AG04449 (cell line): ENCODE data around the gene JAKMIP3.

Source experiments
- CTCF ChIA-PET: fragments of 350-600 bp; formaldehyde crosslinking; extraction: SDS; loops from one replicate; lab custom pipeline; 2021; ENCODE audit warnings: antibody characterized with exemption; lab: Yijun Ruan, JAX
- POLR2A ChIA-PET: fragments of 400-600, 350-600 bp; formaldehyde crosslinking; extraction: SDS; loops from one replicate; lab custom pipeline; 2020; ENCODE audit warnings: antibody characterized with exemption, inconsistent platforms; lab: Yijun Ruan, JAX
- DNase-seq: peaks from one replicate; pipeline ENCODE4 v3.0.0-alpha.2; 2010; ENCODE audit warnings: low read depth, low spot score
- H3K4me3 ChIP-seq: 2 replicates; pipeline ENCODE4 v1.5.1; 2011; ENCODE audit warnings: low read depth, mild to moderate bottlenecking, control low read depth, low read length
- CTCF ChIP-seq: IDR thresholded peaks from one replicate; pipeline ENCODE4 v1.5.1; 2011; ENCODE audit warnings: mild to moderate bottlenecking, moderate library complexity, low read length, control low read depth, inconsistent platforms; ENCODE audit not compliant: insufficient read depth; ENCODE audit errors: missing control alignments

JAKMIP3 gene

GRCh38 chr10:132059760-132060508 is 5.8 kb upstream of the JAKMIP3 start:
- H3K4me3 ChIP-seq = no peak overlapping the region
- TF ChIP-seq CTCF = no peak
- DNase-seq = no peak
- ChIA-PET POLR2A (no interaction called here), CTCF (no interaction called here)

- no peak for TF ChIP-seq CTCF
- DNase-seq = no peak
- no peak overlapping the region for H3K4me3 ChIP-seq
- POLR2A ChIA-PET = no interaction called here
- CTCF ChIA-PET = interaction anchor here (0.9 kb wide), 1 partner anchor 38 kb away, joined by 4 read pairs; no protein-coding TSS in a partner anchor
These were observed 4.7 kb upstream of the JAKMIP3 start for GRCh38 chr10:132061030-132061429.

GRCh38 chr10:132061465-132061864 is 4.3 kb upstream of the JAKMIP3 start:
- CTCF ChIA-PET = interaction anchor here (0.9 kb wide), 1 partner anchor 39 kb away, joined by 4 read pairs; no protein-coding TSS in a partner anchor
- POLR2A ChIA-PET = no interaction called here
- TF ChIP-seq CTCF = no peak
- H3K4me3 ChIP-seq = no peak overlapping the region
- DNase-seq = no peak

GRCh38 chr10:132062116-132062515 is 3.6 kb upstream of the JAKMIP3 start:
- POLR2A ChIA-PET = no interaction called here
- CTCF ChIA-PET = no interaction called here
- no peak for TF ChIP-seq CTCF
- no peak for DNase-seq
- H3K4me3 ChIP-seq = no peak overlapping the region

- no peak overlapping the region for H3K4me3 ChIP-seq
- POLR2A ChIA-PET = no interaction called here
- no peak for TF ChIP-seq CTCF
- CTCF ChIA-PET = no interaction called here
- no peak for DNase-seq
These were observed 2.9 kb upstream of the JAKMIP3 start for GRCh38 chr10:132062641-132063390.

- CTCF ChIA-PET = interaction anchor here (0.7 kb wide), 1 partner anchor 41 kb away, joined by 3 read pairs; no protein-coding TSS in a partner anchor
These were observed 2.3 kb upstream of the JAKMIP3 start for GRCh38 chr10:132063432-132063831.

More at GRCh38 chr10:132063432-132063831, 2.3 kb upstream of the JAKMIP3 start:
- no peak for DNase-seq
- POLR2A ChIA-PET = no interaction called here
- no peak overlapping the region for H3K4me3 ChIP-seq
- no peak for TF ChIP-seq CTCF
